HG03469 (cell line): ENCODE data around the gene OR8B3.

Source experiments
- ATAC-seq: cut with Tn5 transposase; IDR thresholded peaks from one replicate; pipeline ENCODE4 v1.9.1; 2021; ENCODE audit warnings: mild to moderate bottlenecking, moderate library complexity, moderate number of reproducible peaks; ENCODE audit not compliant: unreplicated experiment

The OR8B3 gene

DNA sequence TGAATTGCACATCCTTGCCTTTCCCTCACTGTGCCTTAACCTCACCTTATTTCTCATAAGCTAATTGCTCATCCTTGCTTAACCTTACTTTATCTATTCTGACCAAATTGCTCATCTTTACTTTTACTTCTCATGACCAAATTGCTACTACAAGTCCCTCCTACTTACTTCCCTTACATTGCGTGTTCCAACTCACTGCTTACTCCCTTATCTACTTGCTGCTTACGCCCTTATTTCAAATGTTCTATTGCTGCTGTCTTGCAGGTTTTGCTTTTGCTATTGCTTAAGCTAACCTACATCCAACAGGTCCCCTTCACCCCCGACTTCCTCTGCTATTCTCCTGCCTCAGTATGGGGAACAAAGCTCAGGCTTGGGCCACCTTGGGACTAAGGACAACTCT lies 22.5 kb downstream of the OR8B3 start:
- no peak for ATAC-seq

DNA sequence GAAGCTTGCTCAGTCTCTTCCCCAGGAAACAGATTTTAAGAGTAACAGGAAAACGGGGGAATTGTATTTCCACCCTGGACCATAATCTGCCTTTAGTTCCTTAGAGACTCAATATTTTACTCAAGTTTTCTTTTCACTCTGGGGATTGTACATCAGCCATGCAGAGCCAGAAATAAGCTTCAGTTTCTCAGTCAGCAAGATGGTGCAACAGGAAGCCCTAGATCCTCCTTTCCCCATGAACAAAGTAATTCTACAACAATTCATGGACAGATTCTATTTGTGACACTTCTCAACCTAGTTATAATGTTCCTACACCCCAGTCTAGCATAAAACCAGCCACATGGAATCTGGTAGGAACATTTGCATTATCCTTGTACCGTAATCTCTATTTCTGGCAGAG lies 39.3 kb downstream of the OR8B3 start:
- ATAC-seq = no peak

DNA sequence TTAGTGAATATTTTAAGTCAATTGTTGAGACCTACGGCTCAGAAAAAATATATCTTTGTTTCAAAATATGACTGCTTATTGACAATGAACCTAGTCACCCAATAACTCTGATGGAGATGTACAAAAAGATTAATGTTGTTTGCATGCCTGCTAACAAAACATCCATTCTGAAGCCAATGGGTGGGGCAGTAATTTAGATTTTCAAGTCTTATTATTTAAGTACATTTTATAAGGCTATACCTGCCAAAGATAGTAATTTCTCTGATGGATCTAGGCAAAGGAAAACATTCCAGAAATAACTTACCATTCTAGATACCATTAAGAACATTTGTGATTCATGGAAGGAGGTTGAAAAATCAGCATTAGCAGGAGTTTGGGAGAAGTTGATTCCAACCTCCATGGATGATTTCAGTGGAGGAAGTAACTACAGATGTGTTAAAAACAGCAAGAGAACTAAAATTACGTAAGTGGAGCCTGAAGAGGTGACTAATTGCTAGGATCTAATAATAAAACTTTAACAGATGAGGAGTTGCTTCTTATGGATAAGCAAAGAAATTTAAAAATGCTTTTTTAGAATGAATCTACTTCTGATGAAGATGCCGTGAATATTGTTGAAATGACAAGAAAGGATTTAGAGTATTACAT lies 52.4 kb downstream of the OR8B3 start:
- ATAC-seq = no peak
